K562 (cell line): ENCODE measurements around the gene BCHE. TPM values are rescaled to one million over a fixed set of nuclear protein-coding genes. Genes with fewer than 3 reads are reported as not detected.

Experiments used
- ATAC-seq: fragments of 200-7000 bp; cut with Tn5 transposase; 3 replicates; pipeline ENCODE4 v1.9.1; 2020; ENCODE audit warnings: moderate library complexity
- BruUV-seq: library from RNA; stranded (reverse); fragments of 400-500 nt; replicated peaks from 2 replicates; lab custom pipeline; 2021; lab: Mats Ljungman, UMichigan
- CTCF ChIA-PET: fragments of 300-600 bp; formaldehyde crosslinking; extraction: SDS; loops from one replicate; lab custom pipeline; 2021; ENCODE audit warnings: low intra/inter-chr PET ratio; lab: Yijun Ruan, JAX
- POLR2A ChIA-PET: fragments of 300-600, 350-650 bp; sonication (Branson Sonifier 250); formaldehyde crosslinking; extraction: SDS; loops from one replicate; lab custom pipeline; 2021; ENCODE audit warnings: antibody characterized with exemption, inconsistent platforms; lab: Yijun Ruan, JAX
- DNase-seq, 4 experiments: peaks; one replicate each; pipeline versions ENCODE4 v3.0.0 to v3.0.0-alpha.2; 2011 to 2018; ENCODE audit warnings: low spot score in 3 of 4, mixed read lengths in 3 of 4; ENCODE audit errors: extremely low read depth in 1 of 4
- FAIRE-seq: peaks from 2 replicates; lab custom pipeline; 2011; peaks lifted over from hg19 to GRCh38; lab: Jason Lieb, UNC
- H2AFZ ChIP-seq: 2 replicates; pipeline ENCODE4 v1.6.0; 2011; ENCODE audit warnings: low read depth, low read length, control low read depth, inconsistent platforms
- H3K27ac ChIP-seq: fragments of 200-600 bp; 3 replicates; pipeline ENCODE4 v1.8.0; 2011; ENCODE audit warnings: low read depth, mild to moderate bottlenecking, control low read depth, inconsistent platforms, low read length, moderate library complexity, mixed read lengths; ENCODE audit errors: extremely low read depth
- H3K27me3 ChIP-seq, 2 experiments: fragments of 300-600 bp in 1 of 2; 2 replicates in 1 of 2; 3 replicates in 1 of 2; pipeline versions ENCODE4 v1.6.0 to v1.8.0; 2011; ENCODE audit warnings: inconsistent platforms in 2 of 2, low read length in 2 of 2, mild to moderate bottlenecking in 1 of 2, mixed read lengths in 1 of 2, moderate library complexity in 1 of 2; ENCODE audit not compliant: control insufficient read depth in 2 of 2, insufficient read depth in 2 of 2
- H3K36me3 ChIP-seq: fragments of 300-600 bp; 3 replicates; pipeline ENCODE4 v1.8.0; 2011; ENCODE audit warnings: mild to moderate bottlenecking, low read length, inconsistent platforms; ENCODE audit not compliant: control insufficient read depth, insufficient read depth
- H3K4me1 ChIP-seq, 2 experiments: fragments of 200-600 bp in 1 of 2; replicated peaks in 1 of 2; 2 replicates in 1 of 2; 3 replicates in 1 of 2; pipeline versions ENCODE4 v1.5.1 to v1.8.0; 2011; ENCODE audit warnings: inconsistent platforms in 2 of 2, low read length in 2 of 2, mild to moderate bottlenecking in 1 of 2, mixed read lengths in 1 of 2, moderate library complexity in 1 of 2; ENCODE audit not compliant: control insufficient read depth in 2 of 2, insufficient read depth in 2 of 2
- H3K4me2 ChIP-seq: 2 replicates; pipeline ENCODE4 v1.6.1; 2011; ENCODE audit warnings: low read length, control low read depth, inconsistent platforms, mixed read lengths; ENCODE audit not compliant: insufficient read depth
- H3K4me3 ChIP-seq: fragments of 200-600 bp; sonication (generic), shearing (Covaris generic); 2 replicates; pipeline ENCODE4 v1.5.1; 2016; ENCODE audit warnings: control low read depth, inconsistent platforms
- H3K79me2 ChIP-seq: fragments of 200-600 bp; 3 replicates; pipeline ENCODE4 v1.8.0; 2011; ENCODE audit warnings: low read length, inconsistent platforms; ENCODE audit not compliant: control insufficient read depth, insufficient read depth
- H3K9ac ChIP-seq, 2 experiments: 2 replicates each; pipeline versions ENCODE4 v1.6.0 to v1.6.1; 2011; ENCODE audit warnings: low read depth in 2 of 2, low read length in 2 of 2, control low read depth in 1 of 2, inconsistent platforms in 1 of 2, mild to moderate bottlenecking in 1 of 2, mixed read lengths in 1 of 2; ENCODE audit not compliant: insufficient read depth in 1 of 2
- H3K9me1 ChIP-seq: one replicate; pipeline ENCODE4 v1.6.0; 2011; ENCODE audit warnings: inconsistent platforms, mild to moderate bottlenecking, low read length, moderate library complexity; ENCODE audit not compliant: control insufficient read depth, insufficient read depth
- H3K9me3 ChIP-seq: replicated peaks from 2 replicates; pipeline ENCODE4 v1.5.1; 2011; ENCODE audit warnings: low read depth, low read length, inconsistent platforms; ENCODE audit not compliant: control insufficient read depth, insufficient read depth
- H4K20me1 ChIP-seq: replicated peaks from 2 replicates; pipeline ENCODE4 v1.6.1; 2011; ENCODE audit warnings: low read length, inconsistent platforms, mixed read lengths; ENCODE audit not compliant: control insufficient read depth, insufficient read depth
- CREB1 ChIP-seq, 2 experiments: sonication (generic) in 1 of 2; formaldehyde crosslinking in 1 of 2; IDR thresholded peaks; 2 replicates each; pipeline versions ENCODE4 v1.6.1 to v1.8.0; 2012 to 2022; ENCODE audit warnings: inconsistent platforms in 1 of 2, mild to moderate bottlenecking in 1 of 2, missing genetic modification reagents in 1 of 2, moderate library complexity in 1 of 2
- GTF2F1 ChIP-seq: IDR thresholded peaks from 2 replicates; pipeline ENCODE4 v1.6.1; 2011; ENCODE audit warnings: low read depth, low read length, improper control_type of control experiment
- HNRNPLL ChIP-seq: fragments of 200-400 bp; formaldehyde crosslinking; IDR thresholded peaks from 2 replicates; pipeline ENCODE4 v1.6.1; 2017; ENCODE audit warnings: low read length, low read depth, mild to moderate bottlenecking; ENCODE audit not compliant: poor library complexity, severe bottlenecking
- KHSRP ChIP-seq: fragments of 450-650 bp; IDR thresholded peaks from 2 replicates; pipeline ENCODE4 v1.6.1; 2017
- LARP7 ChIP-seq: fragments of 450-650 bp; IDR thresholded peaks from 2 replicates; pipeline ENCODE4 v1.6.1; 2016
- MTA1 ChIP-seq: fragments of 450-650 bp; IDR thresholded peaks from 2 replicates; pipeline ENCODE4 v1.6.1; 2017; ENCODE audit warnings: borderline replicate concordance
- MYC ChIP-seq, 2 experiments: fragments of 250-450 bp in 1 of 2; sonication (Bioruptor Pico) in 1 of 2; IDR thresholded peaks; 2 replicates each; pipeline versions ENCODE4 v1.5.1 to v1.6.1; 2012 to 2021; ENCODE audit warnings: low read depth in 2 of 2, borderline replicate concordance in 1 of 2, improper control_type of control experiment in 1 of 2, low read length in 1 of 2, mild to moderate bottlenecking in 1 of 2, moderate library complexity in 1 of 2
- RBM39 ChIP-seq: fragments of 200-400 bp; formaldehyde crosslinking; optimal IDR thresholded peaks from 2 replicates; pipeline ENCODE3; 2018; ENCODE audit warnings: low read depth, low read length
- SREBF1 ChIP-seq: fragments of 150-350 bp; IDR thresholded peaks from 2 replicates; pipeline ENCODE4 v1.6.1; 2014; ENCODE audit warnings: antibody characterized with exemption, low read depth, low read length, borderline replicate concordance
- ZNF184 ChIP-seq: sonication (generic); formaldehyde crosslinking; IDR thresholded peaks from 2 replicates; pipeline ENCODE4 v1.5.0; 2020; ENCODE audit warnings: missing genetic modification reagents
- ZNF707 ChIP-seq: fragments of 250-450 bp; sonication (Bioruptor Pico); conservative IDR thresholded peaks from 2 replicates; pipeline ENCODE4 v1.8.0; 2022; ENCODE audit warnings: inconsistent platforms, mild to moderate bottlenecking, moderate library complexity
- WGBS: fragments of 100-300 bp; shearing (Covaris generic); methylation state at CpG from one replicate; pipeline ENCODE4 v1.1.6; 2016; ENCODE audit warnings: low coverage, mixed read lengths; ENCODE audit not compliant: insufficient coverage; ENCODE audit errors: missing lambda C conversion rate; 5-methylcytosine and 5-hydroxymethylcytosine counted together
- in situ Hi-C: fragments of 300-500 bp; cut with MboI; formaldehyde crosslinking; loops from 4 replicates; pipeline ENCODE4 v1.15.0; 2018; ENCODE audit warnings: inconsistent platforms, mixed read lengths
- intact Hi-C: fragments of 100-400 bp; cut with micrococcal nuclease; formaldehyde crosslinking; loops from 2 replicates; pipeline ENCODE4 v1.14.2; 2022
- polyA plus RNA-seq, 8 experiments: library from polyadenylated mRNA; depleted of rRNA in 4 of 8; stranded (reverse) in 5 of 8; unstranded in 3 of 8; fragments of >200 nt; fragmentation: Nextera tagmentation in 2 of 8; fragmentation: Illumina TruSeq in 1 of 8; extraction: Ambion mirVana in 2 of 8; extraction: Trizol in 1 of 8; gene quantifications; 2 replicates each; pipeline versions ENCODE4 v1.2.1 to v1.2.3, GENCODE V29; 2011 to 2014; ENCODE audit warnings: inconsistent platforms in 1 of 8, missing spikeins in 1 of 8
- total RNA-seq, 7 experiments: library from RNA; depleted of rRNA in 6 of 7; stranded (reverse); fragments of >200 nt in 6 of 7; fragmentation: Illumina TruSeq in 2 of 7; extraction: Trizol in 2 of 7; gene quantifications; 2 replicates each; pipeline versions ENCODE4 v1.2.1 to v1.2.3, GENCODE V29; 2011 to 2021; ENCODE audit warnings: low replicate concordance in 1 of 7
- TF ChIP-seq, protein P1 (sequence below): fragments of 250-450 bp; sonication (Bioruptor Pico); IDR thresholded peaks from 2 replicates; pipeline ENCODE4 v1.4.0; 2020; ENCODE audit warnings: borderline replicate concordance

Gene BCHE
- total and polyA plus RNA-seq, 9 of the 15 experiments (the other 6 are each of a cell fraction or from before 2014, with no cell fraction given), result 0.09 to 0.24 (median 0.12) TPM; not detected in 2

DNA sequence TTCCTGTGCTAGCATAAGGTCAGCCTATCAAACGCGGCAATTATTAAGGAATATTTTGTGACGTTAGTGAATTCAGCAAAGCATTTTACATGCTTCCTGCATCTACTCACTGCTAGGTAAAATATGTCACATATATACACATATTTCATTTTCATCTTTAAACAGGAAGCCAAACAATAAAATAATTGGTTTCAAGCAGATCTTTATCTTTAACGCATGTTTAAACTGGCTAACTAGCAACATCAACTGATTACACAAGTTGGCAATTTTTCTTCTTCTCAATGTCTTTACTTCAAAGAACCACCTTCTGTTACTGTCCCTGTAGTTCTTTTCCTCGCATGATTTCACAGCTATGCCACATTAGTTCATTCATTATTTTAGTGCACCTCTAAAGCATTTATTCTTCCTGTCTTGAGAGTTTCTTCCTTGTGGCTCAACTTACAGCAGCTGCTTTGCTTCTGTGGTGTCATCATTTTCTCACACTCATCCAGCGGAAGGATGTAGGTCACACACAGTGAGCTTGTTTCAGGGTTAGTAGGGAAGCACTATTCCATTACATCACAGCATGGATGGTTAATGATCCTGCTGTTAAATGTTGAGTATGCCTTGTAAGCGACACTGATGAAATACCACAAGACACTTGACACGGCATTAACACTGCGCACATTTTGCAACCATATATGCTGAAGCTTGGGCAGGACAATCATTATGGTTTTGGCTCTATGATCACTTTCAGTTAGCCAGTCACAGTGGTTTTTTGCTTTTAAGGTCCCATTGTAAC is 2.3 kb upstream of the BCHE start:
- ChIA-PET POLR2A (no interaction called here), CTCF (no interaction called here)
- Histone ChIP-seq H3K4me1 (no peaks in the 10 kb centered on the region), H3K9ac (no peak overlapping the region), H2AFZ (no peak overlapping the region), H3K27me3 (no peaks in the 10 kb centered on the region), H3K79me2 (no peaks in the 10 kb centered on the region), H3K4me2 (no peak overlapping the region), H3K9me1 (no peaks in the 10 kb centered on the region), H3K36me3 (no peaks in the 10 kb centered on the region), H3K4me3 (no peak overlapping the region), H3K27ac (no peak overlapping the region), H4K20me1 (no peaks in the 10 kb centered on the region), H3K9me3 (no peaks in the 10 kb centered on the region)
- DNase-seq (no peak), ATAC-seq (no peak), FAIRE-seq (no peak)
- in situ Hi-C loops, result no loop called here
- 9% methylated on average over 9 of the region's 9 CpGs for WGBS
- intact Hi-C loops, result no loop called here
- BruUV-seq, result no TSS peak
- TF ChIP-seq MYC (IDR thresholded peaks at IDR 0.05; ENCODE audit: low read depth, low read length) (no peak), MYC (CRISPR knock-in tag; IDR thresholded peaks at IDR 0.05; ENCODE audit: borderline replicate concordance, low read depth) (no peak), MTA1 (no peak), RBM39 (no peak), CREB1 (IDR thresholded peaks at IDR 0.05) (no peak), CREB1 (CRISPR knock-in tag; IDR thresholded peaks at IDR 0.05) (no peak), SREBF1 (no peak), KHSRP (no peak), HNRNPLL (no peak), ZNF184 (CRISPR knock-in tag) (no peak), ZNF707 (CRISPR knock-in tag) (no peak), LARP7 (no peak), GTF2F1 (no peak)
- TF ChIP-seq, protein P1, sequence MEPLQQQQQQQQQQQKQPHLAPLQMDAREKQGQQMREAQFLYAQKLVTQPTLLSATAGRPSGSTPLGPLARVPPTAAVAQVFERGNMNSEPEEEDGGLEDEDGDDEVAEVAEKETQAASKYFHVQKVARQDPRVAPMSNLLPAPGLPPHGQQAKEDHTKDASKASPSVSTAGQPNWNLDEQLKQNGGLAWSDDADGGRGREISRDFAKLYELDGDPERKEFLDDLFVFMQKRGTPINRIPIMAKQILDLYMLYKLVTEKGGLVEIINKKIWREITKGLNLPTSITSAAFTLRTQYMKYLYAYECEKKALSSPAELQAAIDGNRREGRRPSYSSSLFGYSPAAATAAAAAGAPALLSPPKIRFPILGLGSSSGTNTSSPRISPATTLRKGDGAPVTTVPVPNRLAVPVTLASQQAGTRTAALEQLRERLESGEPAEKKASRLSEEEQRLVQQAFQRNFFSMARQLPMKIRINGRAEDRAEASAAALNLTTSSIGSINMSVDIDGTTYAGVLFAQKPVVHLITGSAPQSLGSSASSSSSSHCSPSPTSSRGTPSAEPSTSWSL (CRISPR knock-in tag), result no peak
